Activated T-cell treated with anti-CD3 and anti-CD28 coated beads, Interleukin-2, amount 50 U/mL, for 24 hours (primary cell): ENCODE measurements around the gene TMEFF2.
"Not testable (repeated sequence)": the region's sequence is repeated elsewhere in the genome, so short reads cannot be mapped to it uniquely, and the experiment has no call there.

Experiments
- DNase-seq: peaks from one replicate; pipeline ENCODE4 v3.0.0-alpha.2; 2020
- H3K27ac Mint-ChIP-seq: 2 replicates; pipeline ENCODE4 v1.8.0; 2020; ENCODE audit warnings: mild to moderate bottlenecking, mixed read lengths
- H3K27me3 Mint-ChIP-seq: 2 replicates; pipeline ENCODE4 v1.8.0; 2020; ENCODE audit warnings: mixed read lengths
- H3K36me3 Mint-ChIP-seq: 2 replicates; pipeline ENCODE4 v1.8.0; 2020; ENCODE audit warnings: low read depth, mixed read lengths
- H3K4me1 Mint-ChIP-seq: 2 replicates; pipeline ENCODE4 v1.8.0; 2020; ENCODE audit warnings: low read depth, mixed read lengths
- H3K4me3 Mint-ChIP-seq: 2 replicates; pipeline ENCODE4 v1.8.0; 2020; ENCODE audit warnings: mild to moderate bottlenecking, moderate library complexity, mixed read lengths
- H3K9me3 Mint-ChIP-seq: 2 replicates; pipeline ENCODE4 v1.8.0; 2020; ENCODE audit warnings: mixed read lengths

The TMEFF2 gene

DNA sequence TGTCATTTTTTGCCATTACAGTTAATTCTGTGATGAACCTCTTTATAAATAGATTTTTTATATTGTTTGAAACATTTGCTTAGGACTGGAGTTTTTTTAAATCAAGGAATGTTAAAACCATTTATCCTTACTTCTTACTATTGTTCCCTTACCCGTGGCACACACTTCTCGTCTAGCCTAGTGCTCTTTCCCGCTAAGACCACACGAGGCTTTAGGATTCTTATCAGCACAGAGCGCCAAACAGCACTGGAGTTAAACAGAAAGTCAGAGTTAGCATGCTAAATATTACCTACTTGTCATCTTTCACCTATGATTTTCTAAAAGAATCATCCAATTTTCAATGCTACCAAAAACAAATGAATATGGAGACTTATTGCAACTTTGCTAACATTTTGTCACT is 112.6 kb downstream of the TMEFF2 start:
- no peaks in the 10 kb centered on the region for H3K36me3 Mint-ChIP-seq
- H3K27ac Mint-ChIP-seq = no peak overlapping the region
- H3K27me3 Mint-ChIP-seq = peaks cover 3% of the 10 kb centered on the region
- H3K9me3 Mint-ChIP-seq = no peaks in the 10 kb centered on the region
- no peak for DNase-seq
- no peak overlapping the region for H3K4me3 Mint-ChIP-seq
- H3K4me1 Mint-ChIP-seq = no peaks in the 10 kb centered on the region

DNA sequence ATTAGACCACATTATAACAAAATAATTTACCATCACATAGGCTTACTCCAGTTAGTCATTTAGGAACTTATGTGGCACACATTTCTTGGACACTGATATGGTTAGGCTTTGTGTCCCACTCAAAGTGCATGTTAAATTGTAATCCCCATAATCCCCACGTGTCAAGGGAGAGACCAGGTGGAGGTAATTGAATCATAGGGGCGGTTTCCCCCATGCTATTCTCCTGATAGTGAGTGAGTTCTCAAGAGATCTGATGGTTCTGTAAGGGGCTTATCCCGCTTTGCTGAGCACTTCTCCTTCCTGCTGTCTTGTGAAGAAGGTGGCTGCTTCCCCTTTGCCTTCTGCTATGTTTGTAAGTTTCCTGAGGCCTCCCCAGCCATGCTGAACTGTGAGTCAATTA is 114.6 kb downstream of the TMEFF2 start:
- not testable (repeated sequence) for DNase-seq, H3K9me3 Mint-ChIP-seq, H3K27me3 Mint-ChIP-seq, H3K4me3 Mint-ChIP-seq, H3K27ac Mint-ChIP-seq, H3K4me1 Mint-ChIP-seq, H3K36me3 Mint-ChIP-seq

DNA sequence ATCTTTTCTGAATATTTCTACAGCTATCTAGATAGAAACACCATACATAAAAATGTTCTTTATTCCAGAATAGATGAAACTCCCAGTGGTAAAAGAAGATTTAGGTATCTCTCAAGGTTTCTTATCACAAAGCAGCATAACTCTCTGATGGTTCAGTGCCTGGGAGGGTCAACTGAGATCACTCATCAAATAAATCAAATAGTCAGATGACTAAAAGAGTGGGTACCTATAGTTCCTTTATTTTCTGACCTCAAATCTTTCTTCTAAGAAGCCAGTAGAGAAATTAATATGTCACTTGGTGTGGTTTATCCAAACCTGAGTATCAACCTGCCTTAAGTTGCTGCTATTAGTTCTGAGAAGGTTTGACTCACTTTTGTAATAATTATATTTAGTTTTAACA is 120.9 kb downstream of the TMEFF2 start:
- DNase-seq = no peak
- H3K4me1 Mint-ChIP-seq = peaks cover 26% of the 10 kb centered on the region
- no peaks in the 10 kb centered on the region for H3K9me3 Mint-ChIP-seq
- H3K27ac Mint-ChIP-seq = no peak overlapping the region
- H3K36me3 Mint-ChIP-seq = no peaks in the 10 kb centered on the region
- H3K4me3 Mint-ChIP-seq = no peak overlapping the region
- no peaks in the 10 kb centered on the region for H3K27me3 Mint-ChIP-seq

DNA sequence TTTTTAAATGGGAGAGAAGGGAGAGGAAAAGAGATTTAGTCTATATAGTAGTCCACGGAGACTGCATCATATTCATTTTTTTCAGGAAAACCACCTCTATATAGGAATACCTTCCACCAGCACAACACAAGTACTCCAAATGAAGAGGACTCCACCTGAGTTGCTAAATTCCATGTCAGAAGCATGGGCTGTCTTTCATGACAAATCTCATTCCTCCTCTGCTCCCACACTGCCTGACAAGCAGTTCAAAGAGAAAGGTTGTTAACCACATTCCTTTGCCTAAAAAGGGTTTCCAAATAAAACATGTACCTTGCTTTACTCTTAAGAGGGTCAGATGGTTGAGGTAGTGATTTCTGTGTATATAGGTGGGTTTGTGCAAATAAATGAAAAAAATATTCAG is 122.0 kb downstream of the TMEFF2 start:
- H3K27ac Mint-ChIP-seq = no peak overlapping the region
- H3K4me1 Mint-ChIP-seq = peaks cover 26% of the 10 kb centered on the region
- H3K4me3 Mint-ChIP-seq = no peak overlapping the region
- H3K36me3 Mint-ChIP-seq = no peaks in the 10 kb centered on the region
- no peak for DNase-seq
- no peaks in the 10 kb centered on the region for H3K27me3 Mint-ChIP-seq
- H3K9me3 Mint-ChIP-seq = no peaks in the 10 kb centered on the region

DNA sequence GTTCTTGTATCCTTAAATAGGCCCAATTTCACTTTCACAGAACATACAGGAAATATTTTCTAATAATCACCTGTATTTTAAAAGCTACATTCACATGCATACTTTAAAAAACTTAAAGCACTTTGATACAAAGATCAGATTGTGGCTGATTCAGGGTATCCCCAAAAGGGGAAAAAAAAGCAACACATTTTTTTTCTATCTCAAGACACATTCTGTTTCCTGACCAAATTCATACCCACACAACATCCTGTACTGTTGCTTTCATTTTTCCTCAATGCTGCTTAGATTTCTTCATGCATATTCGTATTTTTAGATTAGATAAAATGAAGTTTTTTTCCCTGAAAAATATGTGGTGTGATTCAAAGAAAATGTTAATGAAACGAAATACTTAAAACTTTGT is 122.5 kb downstream of the TMEFF2 start:
- DNase-seq = no peak
- H3K4me1 Mint-ChIP-seq = peaks cover 26% of the 10 kb centered on the region
- no peak overlapping the region for H3K27ac Mint-ChIP-seq
- H3K4me3 Mint-ChIP-seq = no peak overlapping the region
- H3K27me3 Mint-ChIP-seq = no peaks in the 10 kb centered on the region
- no peaks in the 10 kb centered on the region for H3K36me3 Mint-ChIP-seq
- no peaks in the 10 kb centered on the region for H3K9me3 Mint-ChIP-seq

DNA sequence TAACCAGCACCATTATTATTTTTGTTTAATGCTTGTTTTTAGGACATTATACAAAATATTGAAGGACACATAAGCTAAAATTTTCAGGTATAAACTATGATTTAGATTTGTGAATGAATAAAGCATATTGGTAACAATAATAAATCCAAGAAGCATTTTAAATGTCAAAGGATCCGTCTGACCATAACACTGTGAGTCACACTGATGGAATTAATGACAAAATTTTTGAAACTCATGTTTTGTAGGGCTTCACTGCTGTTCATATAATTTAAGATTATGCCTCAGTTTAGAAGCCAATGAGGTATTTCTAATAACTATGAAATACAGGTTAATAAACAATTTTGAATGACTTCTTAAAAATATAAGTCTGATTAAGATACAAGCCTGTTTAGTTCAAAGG is 124.6 kb downstream of the TMEFF2 start:
- Mint-ChIP-seq H3K4me3 (no peak overlapping the region), H3K27me3 (peaks cover 4% of the 10 kb centered on the region), H3K27ac (no peak overlapping the region), H3K36me3 (no peaks in the 10 kb centered on the region), H3K9me3 (no peaks in the 10 kb centered on the region), H3K4me1 (peaks cover 18% of the 10 kb centered on the region)
- DNase-seq = no peak

DNA sequence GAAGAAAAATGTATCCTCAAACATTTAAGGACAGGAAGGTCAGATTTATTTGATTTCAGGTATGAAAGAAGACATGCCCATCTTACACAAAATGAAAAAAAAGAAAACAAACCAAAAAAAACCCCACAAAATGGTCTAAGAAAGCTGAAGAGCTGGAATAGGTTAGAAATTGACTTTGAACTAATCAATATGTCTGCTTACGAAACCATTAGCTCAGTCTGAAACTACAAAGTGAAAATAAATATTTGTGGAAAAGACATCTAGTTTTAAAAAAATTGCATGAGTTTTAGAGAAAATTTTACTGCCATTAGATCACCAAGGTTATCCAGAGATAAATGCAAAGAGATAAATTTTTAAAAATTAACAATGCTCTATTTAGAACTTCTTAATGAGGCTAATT is 125.3 kb downstream of the TMEFF2 start:
- no peaks in the 10 kb centered on the region for H3K9me3 Mint-ChIP-seq
- no peak overlapping the region for H3K27ac Mint-ChIP-seq
- DNase-seq = no peak
- H3K4me3 Mint-ChIP-seq = no peak overlapping the region
- peaks cover 5% of the 10 kb centered on the region for H3K27me3 Mint-ChIP-seq
- H3K36me3 Mint-ChIP-seq = no peaks in the 10 kb centered on the region
- H3K4me1 Mint-ChIP-seq = peaks cover 18% of the 10 kb centered on the region

DNA sequence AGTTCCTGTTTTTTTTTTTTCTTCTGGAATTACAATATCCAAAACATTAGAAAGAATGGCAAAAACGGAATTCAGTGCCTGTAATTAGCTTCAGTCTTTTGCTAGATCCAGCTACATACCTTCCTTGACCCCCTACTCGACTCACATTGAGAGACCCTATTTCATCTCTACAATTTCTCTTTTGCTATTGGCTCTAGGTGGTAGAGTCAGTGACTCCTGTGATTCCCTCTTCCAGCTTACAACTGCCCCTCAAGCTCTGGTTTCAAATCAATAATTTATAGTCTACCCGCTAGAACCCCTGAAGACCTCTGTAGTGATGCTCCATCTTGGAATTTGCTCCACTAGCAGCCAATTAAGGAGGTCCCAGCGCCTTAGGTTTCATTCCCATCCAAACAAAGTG is 125.8 kb downstream of the TMEFF2 start:
- no peaks in the 10 kb centered on the region for H3K9me3 Mint-ChIP-seq
- H3K36me3 Mint-ChIP-seq = no peaks in the 10 kb centered on the region
- no peak overlapping the region for H3K27ac Mint-ChIP-seq
- no peak for DNase-seq
- no peak overlapping the region for H3K4me3 Mint-ChIP-seq
- peaks cover 18% of the 10 kb centered on the region for H3K4me1 Mint-ChIP-seq
- H3K27me3 Mint-ChIP-seq = peaks cover 5% of the 10 kb centered on the region

DNA sequence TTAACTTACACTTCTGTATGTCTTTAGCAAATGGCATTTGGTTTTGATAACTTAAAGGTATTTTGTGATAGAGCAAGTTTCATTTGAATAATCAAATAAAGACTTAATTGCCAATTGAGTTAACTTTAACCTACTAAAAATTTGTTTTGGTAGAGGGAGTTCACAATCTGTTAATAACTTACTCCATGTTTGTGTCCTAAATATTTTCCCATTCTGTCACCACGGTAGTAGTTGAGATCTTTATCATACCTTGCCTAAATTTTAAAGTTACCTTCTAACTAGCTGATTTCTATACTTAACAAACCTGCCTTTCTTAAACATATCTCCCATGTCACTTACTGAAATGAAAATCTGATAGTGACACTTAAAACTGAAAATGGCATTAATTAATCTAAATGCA is 127.1 kb downstream of the TMEFF2 start:
- Mint-ChIP-seq H3K27ac (no peak overlapping the region), H3K27me3 (peaks cover 11% of the 10 kb centered on the region), H3K9me3 (no peaks in the 10 kb centered on the region), H3K4me1 (peaks cover 11% of the 10 kb centered on the region), H3K36me3 (no peaks in the 10 kb centered on the region), H3K4me3 (no peak overlapping the region)
- DNase-seq = no peak

DNA sequence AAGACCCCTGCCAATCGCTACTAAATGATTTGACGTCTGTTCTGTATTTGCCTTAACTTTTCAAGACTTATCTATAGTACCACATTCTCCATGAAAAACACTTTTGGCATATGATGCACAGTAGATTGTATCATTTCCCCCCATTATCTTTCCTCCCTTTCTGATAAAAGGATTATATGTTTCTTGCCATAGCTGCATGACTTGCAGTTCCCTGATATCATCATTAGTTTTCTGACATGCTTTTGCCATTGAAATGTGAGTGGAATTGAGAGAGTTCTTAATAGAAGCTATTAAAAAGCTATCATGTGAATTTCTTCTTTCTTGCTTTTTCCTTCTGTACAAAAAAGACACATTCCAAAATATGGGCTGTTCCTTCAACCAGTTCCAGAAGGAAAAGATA is 130.3 kb downstream of the TMEFF2 start:
- no peaks in the 10 kb centered on the region for H3K36me3 Mint-ChIP-seq
- DNase-seq = no peak
- H3K9me3 Mint-ChIP-seq = no peaks in the 10 kb centered on the region
- H3K4me3 Mint-ChIP-seq = no peak overlapping the region
- H3K27me3 Mint-ChIP-seq = peaks cover 18% of the 10 kb centered on the region
- H3K27ac Mint-ChIP-seq = no peak overlapping the region
- no peaks in the 10 kb centered on the region for H3K4me1 Mint-ChIP-seq

DNA sequence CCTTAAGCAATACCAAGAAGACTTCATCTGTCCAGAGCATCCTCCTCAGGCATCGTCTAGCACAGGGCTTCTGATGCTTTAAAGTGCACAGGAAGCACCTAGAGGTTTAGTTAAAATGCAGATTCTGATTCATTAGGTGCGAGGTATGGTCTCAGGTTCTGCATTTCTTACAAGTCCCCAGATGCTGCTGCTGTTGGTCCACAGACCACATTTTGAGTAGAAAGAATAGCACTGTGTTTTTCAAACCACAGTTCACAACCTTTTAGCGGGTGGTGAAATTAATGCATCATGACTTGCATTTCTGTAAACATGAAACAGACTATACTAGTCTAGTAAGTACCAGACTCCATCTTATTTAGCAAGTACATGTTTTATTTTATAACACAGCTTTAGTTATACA is 134.6 kb downstream of the TMEFF2 start:
- Mint-ChIP-seq H3K27ac (no peak overlapping the region), H3K9me3 (no peaks in the 10 kb centered on the region), H3K4me3 (no peak overlapping the region), H3K36me3 (no peaks in the 10 kb centered on the region), H3K4me1 (no peaks in the 10 kb centered on the region), H3K27me3 (peaks cover 14% of the 10 kb centered on the region)
- no peak for DNase-seq

DNA sequence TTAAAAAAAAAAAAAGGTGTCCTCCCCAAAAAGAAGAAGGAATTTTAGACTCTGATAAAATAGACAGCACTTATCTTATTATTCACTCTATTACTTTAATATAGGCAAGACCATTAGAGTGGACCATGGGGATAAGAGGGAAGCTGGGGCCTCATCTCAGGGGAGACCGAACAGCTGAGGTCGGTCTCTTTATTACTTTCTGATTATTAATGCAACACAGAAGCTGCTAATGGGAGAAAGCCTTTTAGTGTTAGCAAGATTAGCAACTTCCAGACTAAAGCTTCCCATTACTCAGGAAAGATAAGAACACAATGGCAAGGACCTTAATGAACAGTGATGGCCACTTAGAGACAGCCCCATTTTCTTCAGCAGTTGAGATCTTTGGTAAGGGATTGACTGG is 135.5 kb downstream of the TMEFF2 start:
- Mint-ChIP-seq H3K27me3 (peaks cover 13% of the 10 kb centered on the region), H3K36me3 (no peaks in the 10 kb centered on the region), H3K9me3 (no peaks in the 10 kb centered on the region), H3K27ac (no peak overlapping the region), H3K4me1 (no peaks in the 10 kb centered on the region), H3K4me3 (no peak overlapping the region)
- no peak for DNase-seq

DNA sequence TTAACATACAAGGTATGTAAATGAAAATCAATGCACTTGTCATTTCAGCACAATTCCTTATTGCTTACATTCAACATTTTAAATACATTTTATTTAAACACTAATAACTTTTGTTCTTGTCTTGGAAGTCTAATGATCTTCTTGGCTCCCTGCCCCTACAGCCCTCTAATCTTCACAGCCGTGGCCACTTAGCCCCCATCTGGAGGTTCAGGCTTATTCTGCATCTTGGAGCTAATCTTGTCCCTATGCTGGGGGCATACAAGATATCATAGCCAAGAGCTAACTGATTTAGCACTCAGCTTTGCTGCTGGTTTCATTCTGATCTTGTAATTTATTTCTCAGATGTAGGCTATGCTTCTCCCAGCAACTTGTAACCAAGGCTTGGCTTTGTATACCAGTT is 140.8 kb downstream of the TMEFF2 start:
- no peaks in the 10 kb centered on the region for H3K4me1 Mint-ChIP-seq
- H3K27ac Mint-ChIP-seq = no peak overlapping the region
- no peak for DNase-seq
- no peaks in the 10 kb centered on the region for H3K27me3 Mint-ChIP-seq
- H3K4me3 Mint-ChIP-seq = no peak overlapping the region
- H3K9me3 Mint-ChIP-seq = no peaks in the 10 kb centered on the region
- no peaks in the 10 kb centered on the region for H3K36me3 Mint-ChIP-seq

DNA sequence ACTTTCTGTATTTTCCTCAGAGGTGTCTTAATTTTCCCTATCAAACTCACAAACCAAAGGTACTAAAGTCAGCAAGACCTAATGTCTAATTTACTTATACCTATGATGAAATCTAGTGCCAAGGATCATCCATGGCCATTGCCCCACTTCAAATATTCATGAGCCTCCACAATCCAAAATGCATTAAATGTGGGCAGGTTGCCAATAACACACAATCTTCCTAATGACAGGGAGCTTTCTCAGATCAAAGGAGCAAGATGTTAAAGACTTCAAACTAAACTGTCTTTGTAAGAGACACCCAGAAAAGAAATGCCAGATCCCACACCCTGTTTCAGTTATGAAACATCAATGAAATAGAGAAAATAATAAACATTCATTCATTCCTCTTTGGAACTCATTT is 143.2 kb downstream of the TMEFF2 start:
- H3K4me3 Mint-ChIP-seq = no peak overlapping the region
- no peaks in the 10 kb centered on the region for H3K4me1 Mint-ChIP-seq
- H3K36me3 Mint-ChIP-seq = no peaks in the 10 kb centered on the region
- DNase-seq = no peak
- no peaks in the 10 kb centered on the region for H3K9me3 Mint-ChIP-seq
- no peaks in the 10 kb centered on the region for H3K27me3 Mint-ChIP-seq
- no peak overlapping the region for H3K27ac Mint-ChIP-seq

DNA sequence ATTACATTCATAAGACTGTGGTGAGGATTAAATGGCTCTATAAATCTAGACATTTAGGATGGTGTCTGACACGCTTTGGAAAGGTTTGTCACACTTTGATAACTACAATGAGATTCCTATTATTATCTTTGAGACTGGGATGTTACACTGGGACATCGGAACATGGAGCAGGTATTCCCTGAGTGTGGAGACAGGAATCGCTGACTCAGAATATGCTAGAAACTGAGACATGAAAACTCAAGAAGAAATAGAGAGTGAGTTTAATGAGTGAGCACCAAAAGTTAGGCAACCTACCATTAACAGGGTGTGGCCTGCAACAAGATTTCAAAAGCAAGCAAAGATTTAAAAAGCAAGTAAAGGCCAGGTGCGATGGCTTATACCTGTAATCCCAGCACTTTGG is 145.4 kb downstream of the TMEFF2 start:
- H3K27ac Mint-ChIP-seq = no peak overlapping the region
- H3K36me3 Mint-ChIP-seq = no peaks in the 10 kb centered on the region
- no peaks in the 10 kb centered on the region for H3K9me3 Mint-ChIP-seq
- DNase-seq = no peak
- no peaks in the 10 kb centered on the region for H3K27me3 Mint-ChIP-seq
- no peak overlapping the region for H3K4me3 Mint-ChIP-seq
- no peaks in the 10 kb centered on the region for H3K4me1 Mint-ChIP-seq

DNA sequence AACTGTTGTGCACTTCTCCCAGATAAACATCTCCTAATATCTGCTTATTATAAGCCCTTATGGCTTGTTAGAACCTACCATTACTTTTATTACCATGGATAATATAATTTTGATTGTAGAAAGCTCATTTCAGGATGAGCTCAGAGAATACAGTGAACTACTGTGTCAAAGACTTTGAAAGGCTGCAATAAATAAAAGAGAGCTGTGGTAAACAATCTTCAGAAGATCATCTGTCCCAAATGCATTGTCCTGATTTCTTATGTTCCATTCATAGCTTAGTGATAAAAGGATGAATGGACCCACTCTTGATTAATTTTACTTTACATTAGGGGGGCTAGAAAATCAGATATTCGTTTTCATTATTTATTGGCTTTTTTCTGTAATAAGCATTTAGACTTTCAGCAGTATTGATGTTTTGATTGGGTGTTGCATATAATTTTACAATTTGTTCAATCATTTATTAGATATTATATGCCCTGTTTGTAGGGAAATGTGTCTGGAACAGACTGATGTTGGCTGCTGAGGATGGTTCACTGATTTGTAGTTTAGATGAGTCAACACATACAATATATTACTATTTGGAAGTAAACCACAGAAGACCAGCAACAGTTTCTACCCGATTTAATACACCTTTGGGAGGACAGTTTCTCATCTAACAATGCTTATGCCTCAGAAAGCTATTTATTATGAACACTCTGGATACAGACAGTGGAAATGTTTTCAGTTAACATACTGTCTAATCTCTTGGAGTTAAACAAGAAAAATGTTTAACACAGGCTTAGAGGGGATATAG is 147.2 kb downstream of the TMEFF2 start:
- no peak for DNase-seq
- Mint-ChIP-seq H3K9me3 (no peaks in the 10 kb centered on the region), H3K27ac (no peak overlapping the region), H3K27me3 (no peaks in the 10 kb centered on the region), H3K4me1 (no peaks in the 10 kb centered on the region), H3K36me3 (no peaks in the 10 kb centered on the region), H3K4me3 (no peak overlapping the region)
